ENCODE measurements around the gene DLL3.

DNA sequence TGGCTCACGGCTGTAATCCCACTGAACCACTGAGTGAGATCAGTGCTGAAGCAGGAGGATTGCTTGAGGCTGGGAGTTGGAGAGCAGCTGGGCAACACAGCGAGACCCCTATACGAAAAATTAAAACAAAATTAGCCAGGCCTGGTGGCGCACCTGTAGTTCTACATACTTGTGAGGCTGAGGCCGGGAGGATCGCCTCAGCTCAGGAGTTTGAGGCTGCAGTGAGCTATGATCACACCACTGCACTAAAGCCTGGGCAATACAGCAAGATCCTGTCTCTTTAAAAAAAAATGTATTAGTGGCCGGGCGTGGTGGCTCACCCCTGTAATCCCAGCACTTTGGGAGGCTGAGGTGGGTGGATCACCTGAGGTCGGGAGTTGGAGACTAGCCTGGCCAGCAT is 9.9 kb downstream of the DLL3 start:
- TF ChIP-seq POLR2A (IDR thresholded peaks at IDR 0.05; ENCODE audit: low read length) (no peak), GATA1 (IDR thresholded peaks at IDR 0.05; ENCODE audit: low read depth, low read length) (no peak)

Data from erythroblast (primary cell).